ENCODE data around the gene ACTN1.

- no peak for TF ChIP-seq CTCF (IDR thresholded peaks at IDR 0.05)
- TF ChIP-seq POLR2A (IDR thresholded peaks at IDR 0.05): no peak
Measured at GRCh38 chr14:68964300-68965093, 14.6 kb downstream of the ACTN1 start.
